B cell (primary cell): Measurements from ENCODE around the gene TMPRSS13. TPM values are rescaled to one million over a fixed set of nuclear protein-coding genes. Genes with fewer than 3 reads are reported as not detected.

Source experiments
- ATAC-seq: fragments of 200-7000 bp; cut with Tn5 transposase; one replicate; pipeline ENCODE4 v1.10.0; 2021; ENCODE audit warnings: low read depth, mild to moderate bottlenecking, moderate number of reproducible peaks, moderate library complexity
- CTCF ChIA-PET: fragments of 350-600 bp; sonication (Branson Sonifier 250); formaldehyde crosslinking; loops from one replicate; lab custom pipeline; 2021; ENCODE audit warnings: antibody characterized with exemption, inconsistent platforms; lab: Charles Lee
- POLR2A ChIA-PET: fragments of 350-600 bp; sonication (Branson Sonifier 250); formaldehyde crosslinking; loops from one replicate; lab custom pipeline; 2021; ENCODE audit warnings: antibody characterized with exemption; lab: Charles Lee
- DNase-seq: peaks from one replicate; pipeline ENCODE4 v3.0.0; 2013
- H2AFZ ChIP-seq: 2 replicates; pipeline ENCODE4 v1.6.1; 2012; ENCODE audit warnings: mild to moderate bottlenecking, low read depth, low read length; ENCODE audit not compliant: insufficient read depth, poor library complexity, severe bottlenecking
- H3K27ac ChIP-seq, 2 donors: 1 replicate in 1 of 2; 2 replicates in 1 of 2; pipeline ENCODE4 v1.5.1; 2012 to 2013; ENCODE audit warnings: low read length in 2 of 2, mild to moderate bottlenecking in 2 of 2, moderate library complexity in 1 of 2
- H3K27me3 ChIP-seq, 4 experiments: fragments of 200-600 bp in 1 of 4; sonication (generic) in 1 of 4; replicated peaks in 1 of 4; 1 replicate in 2 of 4; 2 replicates in 2 of 4; pipeline versions ENCODE4 v1.6.1 to v1.7.0; 2013 to 2016; ENCODE audit warnings: low read length in 3 of 4, mild to moderate bottlenecking in 2 of 4, mixed read lengths in 1 of 4, moderate library complexity in 1 of 4; ENCODE audit not compliant: insufficient read depth in 4 of 4, control insufficient read depth in 3 of 4; ENCODE audit errors: control extremely low read depth in 1 of 4
- H3K36me3 ChIP-seq, 2 experiments: replicated peaks in 1 of 2; 1 replicate in 1 of 2; 2 replicates in 1 of 2; pipeline versions ENCODE4 v1.6.1 to v1.7.1; 2013; ENCODE audit warnings: low read length in 1 of 2; ENCODE audit not compliant: insufficient read depth in 2 of 2, control insufficient read depth in 1 of 2; ENCODE audit errors: control extremely low read depth in 1 of 2, extremely low read depth in 1 of 2
- H3K4me1 ChIP-seq, 2 donors: fragments of 200-600 bp in 1 of 2; sonication (generic) in 1 of 2; 1 replicate in 1 of 2; 2 replicates in 1 of 2; pipeline versions ENCODE4 v1.5.1 to v1.6.1; 2013 to 2017; ENCODE audit warnings: low read length in 2 of 2; ENCODE audit not compliant: control insufficient read depth in 2 of 2, insufficient read depth in 2 of 2
- H3K4me2 ChIP-seq: replicated peaks from 2 replicates; pipeline ENCODE3; 2012; ENCODE audit warnings: mild to moderate bottlenecking, low read depth, low read length; ENCODE audit not compliant: poor library complexity, severe bottlenecking
- H3K4me3 ChIP-seq, 5 experiments: fragments of 200-600 bp in 1 of 5; sonication (generic) in 1 of 5; 1 replicate in 3 of 5; 2 replicates in 2 of 5; pipeline versions ENCODE4 v1.5.1 to v1.7.0; 2011 to 2016; ENCODE audit warnings: low read length in 4 of 5, mild to moderate bottlenecking in 4 of 5, low read depth in 2 of 5, control low read depth in 1 of 5, moderate library complexity in 1 of 5; ENCODE audit not compliant: insufficient read depth in 1 of 5; ENCODE audit errors: control extremely low read depth in 1 of 5, extremely low read depth in 1 of 5
- H3K79me2 ChIP-seq: fragments of 200-600 bp; sonication (generic); one replicate; pipeline ENCODE4 v1.6.0; 2016; ENCODE audit warnings: low read length; ENCODE audit not compliant: control insufficient read depth, insufficient read depth
- H3K9ac ChIP-seq: fragments of 200-600 bp; sonication (generic); 2 replicates; pipeline ENCODE4 v1.6.1; 2017; ENCODE audit warnings: mild to moderate bottlenecking, low read length, moderate library complexity
- H3K9me3 ChIP-seq, 3 donors: one replicate each; pipeline versions ENCODE4 v1.6.1 to v1.7.1; 2013; ENCODE audit warnings: low read length in 2 of 3; ENCODE audit not compliant: control insufficient read depth in 2 of 3, insufficient read depth in 1 of 3; ENCODE audit errors: control extremely low read depth in 1 of 3
- H4K20me1 ChIP-seq: 2 replicates; pipeline ENCODE4 v1.6.0; 2012; ENCODE audit warnings: mild to moderate bottlenecking, low read length; ENCODE audit not compliant: insufficient read depth, control insufficient read depth, poor library complexity, severe bottlenecking
- H3K27ac Mint-ChIP-seq: one replicate; pipeline ENCODE4 v1.8.0; 2021; ENCODE audit warnings: mixed read lengths
- H3K27me3 Mint-ChIP-seq: one replicate; pipeline ENCODE4 v1.8.0; 2021; ENCODE audit warnings: mixed read lengths
- H3K4me1 Mint-ChIP-seq: one replicate; pipeline ENCODE4 v1.8.0; 2021; ENCODE audit warnings: mixed read lengths
- H3K4me3 Mint-ChIP-seq: one replicate; pipeline ENCODE4 v1.8.0; 2021; ENCODE audit warnings: mixed read lengths
- H3K9me3 Mint-ChIP-seq: one replicate; pipeline ENCODE4 v1.8.0; 2022; ENCODE audit warnings: mixed read lengths; ENCODE audit not compliant: insufficient read depth
- CTCF ChIP-seq: fragments of 200-600 bp; IDR thresholded peaks from one replicate; pipeline ENCODE4 v1.8.0; 2022; ENCODE audit warnings: antibody characterized with exemption, mild to moderate bottlenecking
- EZH2 ChIP-seq: IDR thresholded peaks from 2 replicates; pipeline ENCODE4 v1.6.1; 2012; ENCODE audit warnings: borderline replicate concordance, low read depth, mild to moderate bottlenecking, moderate library complexity, low read length; ENCODE audit not compliant: insufficient read depth, poor library complexity, severe bottlenecking
- WGBS: methylation state at CpG from one replicate; pipeline ENCODE4 v1.1.5; 2013; ENCODE audit warnings: missing lambda C conversion rate; ENCODE audit not compliant: insufficient coverage; 5-methylcytosine and 5-hydroxymethylcytosine counted together
- intact Hi-C: fragments of 100-400 bp; cut with micrococcal nuclease; formaldehyde crosslinking; loops from one replicate; pipeline ENCODE4 v1.10.0; 2022
- polyA minus RNA-seq: library from RNA; depleted of rRNA, polyadenylated mRNA; stranded (reverse); fragments of >200 nt; gene quantifications from 2 replicates; pipeline ENCODE4 v1.2.3, GENCODE V29; 2012
- polyA plus RNA-seq: library from polyadenylated mRNA; depleted of rRNA; stranded (reverse); fragments of >200 nt; gene quantifications from 2 replicates; pipeline ENCODE4 v1.2.3, GENCODE V29; 2012
- total RNA-seq, 2 donors: library from RNA; stranded (reverse); fragments of 120-200 nt in 1 of 2; gene quantifications; 1 replicate in 1 of 2; 2 replicates in 1 of 2; pipeline versions ENCODE4 v1.2.3 to v1.2.4, GENCODE V29; 2013 to 2022

TMPRSS13 gene
- total RNA-seq (8.0 and 8.7 TPM in 2 replicates), polyA plus RNA-seq (2.4 and 2.8 TPM in 2 replicates), polyA minus RNA-seq (0.60 and 2.8 TPM in 2 replicates)
- 1.6 TPM for total RNA-seq (2013)

- POLR2A ChIA-PET, result no interaction called here
- no peak within 1 kb of the TSS for H3K9ac ChIP-seq
- ATAC-seq (no peak), DNase-seq (no peak)
- TF ChIP-seq CTCF (no peak), EZH2 (no peak)
- no peaks in the 10 kb centered on the region for H3K36me3 ChIP-seq
- intact Hi-C loops, result no loop called here
- H3K4me2 ChIP-seq, result peak within 1 kb of the TSS; percentile 35
- H3K27ac Mint-ChIP-seq, result no peak within 1 kb of the TSS
- no peak within 1 kb of the TSS for H3K4me3 ChIP-seq
- no peaks in the 10 kb centered on the region for H3K79me2 ChIP-seq
- peaks cover 11 to 20% of the 10 kb centered on the region in 2 donors for H3K4me1 ChIP-seq
- no peaks in the 10 kb centered on the region for H3K27me3 ChIP-seq
- H3K27ac ChIP-seq, result no peak within 1 kb of the TSS
- CTCF ChIA-PET, result interaction anchor here (0.5 to 1.8 kb wide), 3 partner anchors 8 to 126 kb away, joined by 3 to 4 read pairs (median 4); no protein-coding TSS in a partner anchor
- no peak within 1 kb of the TSS for H3K4me3 Mint-ChIP-seq
- peaks cover 16% of the 10 kb centered on the region for H3K4me1 Mint-ChIP-seq
- H4K20me1 ChIP-seq, result no peaks in the 10 kb centered on the region
- WGBS, result 82% methylated on average over 11 of the region's 13 CpGs
- no peaks in the 10 kb centered on the region for H3K9me3 Mint-ChIP-seq
- H3K27me3 Mint-ChIP-seq, result peaks cover 11% of the 10 kb centered on the region
- no peaks in the 10 kb centered on the region for H3K9me3 ChIP-seq
- no peak within 1 kb of the TSS for H2AFZ ChIP-seq
Measured at GRCh38 chr11:117929142-117929915, at the start of gene TMPRSS13. Gene TMPRSS13, minus strand, starts transcription at chr11:117929402. Its CDS starts 95 bp downstream, at chr11:117929307.

- ChIA-PET CTCF (interaction anchor here (1.5 to 8.1 kb wide), 6 partner anchors 9 to 162 kb away, joined by 5 to 60 read pairs (median 11); no protein-coding TSS in a partner anchor), POLR2A (interaction anchor here (1.0 to 2.6 kb wide), 4 partner anchors 18 to 72 kb away, joined by 3 to 10 read pairs (median 6); no protein-coding TSS in a partner anchor)
- Histone ChIP-seq H3K4me2 (peak overlapping the region; percentile 50), H3K79me2 (peaks cover 3% of the 10 kb centered on the region), H3K27me3 (no peaks in the 10 kb centered on the region), H3K9ac (no peak overlapping the region), H4K20me1 (no peaks in the 10 kb centered on the region), H3K4me1 (peaks cover 32 to 47% of the 10 kb centered on the region in 2 donors), H2AFZ (no peak overlapping the region), H3K36me3 (peaks cover 0 to 2% of the 10 kb centered on the region in 2 experiments), H3K4me3 (no peak overlapping the region), H3K9me3 (peaks cover 0 to 6% (median 0%) of the 10 kb centered on the region in 3 donors), H3K27ac (peak overlapping the region; percentile 69 to 79)
- no peak overlapping the region for H3K4me3 Mint-ChIP-seq
- intact Hi-C loops, result no loop called here
- peaks cover 63% of the 10 kb centered on the region for H3K4me1 Mint-ChIP-seq
- H3K27me3 Mint-ChIP-seq, result no peaks in the 10 kb centered on the region
- no peak for TF ChIP-seq CTCF
- no peak for TF ChIP-seq EZH2
- ATAC-seq, result no peak
- no CpG with 5 or more reads among the region's 4 CpGs for WGBS
- H3K9me3 Mint-ChIP-seq, result no peaks in the 10 kb centered on the region
- H3K27ac Mint-ChIP-seq, result peak overlapping the region; percentile 79
- DNase-seq, result no peak
Measured at GRCh38 chr11:117978991-117979390, 49.8 kb upstream of the TMPRSS13 start.
